Right lobe of liver (tissue), 4 donors: ENCODE results near the gene MAP3K3.

ENCODE experiments used
- CTCF ChIP-seq, 4 donors: fragments of 200-600 bp in 3 of 4; fragments of 450-650 bp in 1 of 4; IDR thresholded peaks; one replicate each; pipeline versions ENCODE4 v1.5.1 to v1.8.0; 2016 to 2022; ENCODE audit warnings: antibody characterized with exemption in 4 of 4, mild to moderate bottlenecking in 2 of 4
- POLR2A ChIP-seq: fragments of 450-650 bp; IDR thresholded peaks from one replicate; pipeline ENCODE4 v1.6.1; 2017; ENCODE audit warnings: antibody characterized with exemption, mild to moderate bottlenecking
- donor health status: DM: no; HTN: no; CAD: no.
- donor health status: DM: no; HTN: no; CAD: no.
- donor health status: DM: no; HTN: yes; CAD: no.

- no peak for TF ChIP-seq CTCF (IDR thresholded peaks at IDR 0.05)
- TF ChIP-seq POLR2A: no peak
Measured at GRCh38 chr17:63681530-63681929, 59.3 kb downstream of the MAP3K3 start.
